D341Med (cell line): ENCODE measurements around the gene DAGLA.
"Not testable (repeated sequence)": the region's sequence is repeated elsewhere in the genome, so short reads cannot be mapped to it uniquely, and the experiment has no call there.

Experiments
- DNase-seq: peaks from one replicate; pipeline ENCODE4 v3.0.0; 2012; ENCODE audit warnings: low spot score

The DAGLA gene

GRCh38 chr11:61660997-61661396 is 19.2 kb upstream of the DAGLA start:
- DNase-seq: not testable (repeated sequence)

- no peak for DNase-seq
These were observed 13.4 kb upstream of the DAGLA start for GRCh38 chr11:61666684-61667297.

- no peak for DNase-seq
These were observed 12.4 kb upstream of the DAGLA start for GRCh38 chr11:61667684-61668305.

- DNase-seq: no peak
These were observed 10.8 kb upstream of the DAGLA start for GRCh38 chr11:61669417-61669816.

GRCh38 chr11:61670626-61671025 is 9.6 kb upstream of the DAGLA start:
- DNase-seq: no peak

GRCh38 chr11:61671527-61671926 is 8.7 kb upstream of the DAGLA start:
- peak; percentile 65 for DNase-seq

- not testable (repeated sequence) for DNase-seq
These were observed 6.2 kb upstream of the DAGLA start for GRCh38 chr11:61673946-61674467.

- no peak for DNase-seq
These were observed 4.4 kb upstream of the DAGLA start for GRCh38 chr11:61675826-61676225.

- no peak for DNase-seq
These were observed 895 bp upstream of the DAGLA start for GRCh38 chr11:61679296-61679695.

GRCh38 chr11:61680622-61681221 is 531 bp downstream of the DAGLA start:
- DNase-seq: no peak

- DNase-seq: no peak
These were observed 2.0 kb downstream of the DAGLA start for GRCh38 chr11:61682093-61682732.

- no peak for DNase-seq
These were observed 2.9 kb downstream of the DAGLA start for GRCh38 chr11:61682906-61683675.

- DNase-seq: no peak
These were observed 4.0 kb downstream of the DAGLA start for GRCh38 chr11:61683961-61684869.

- no peak for DNase-seq
These were observed 4.9 kb downstream of the DAGLA start for GRCh38 chr11:61684870-61685616.

- DNase-seq: no peak
These were observed 5.4 kb downstream of the DAGLA start for GRCh38 chr11:61685617-61685967.

GRCh38 chr11:61686066-61686465 is 5.9 kb downstream of the DAGLA start:
- DNase-seq: no peak

GRCh38 chr11:61686469-61686868 is 6.3 kb downstream of the DAGLA start:
- DNase-seq: no peak

GRCh38 chr11:61687420-61687819 is 7.2 kb downstream of the DAGLA start:
- DNase-seq: no peak

- DNase-seq: no peak
These were observed 8.4 kb downstream of the DAGLA start for GRCh38 chr11:61688365-61689163.

GRCh38 chr11:61689164-61689496 is 8.9 kb downstream of the DAGLA start:
- no peak for DNase-seq
